Measurements from ENCODE around the gene WDR59.
"Not testable (repeated sequence)": the region's sequence is repeated elsewhere in the genome, so short reads cannot be mapped to it uniquely, and the experiment has no call there.

Gene WDR59

GRCh38 chr16:74984529-74985296, at the start of gene WDR59:
WDR59 (minus strand) TSS chr16:74985123; CDS start chr16:74985017, 106 bp downstream.
- DNase-seq, result peak; percentile 91

- no peak for DNase-seq
Observed at GRCh38 chr16:75032655-75033054, 47.7 kb upstream of the WDR59 start.

- no peak for DNase-seq
Observed at GRCh38 chr16:75029854-75030253, 44.9 kb upstream of the WDR59 start.

GRCh38 chr16:75028544-75029135, 43.7 kb upstream of the WDR59 start:
- DNase-seq, result no peak

GRCh38 chr16:75027520-75028300, 42.8 kb upstream of the WDR59 start:
- DNase-seq, result no peak

- DNase-seq, result no peak
Observed at GRCh38 chr16:75026892-75027391, 42.0 kb upstream of the WDR59 start.

- DNase-seq, result not testable (repeated sequence)
Observed at GRCh38 chr16:75026239-75026891, 41.4 kb upstream of the WDR59 start.

- DNase-seq, result no peak
Observed at GRCh38 chr16:75025761-75026160, 40.8 kb upstream of the WDR59 start.

- DNase-seq, result no peak
Observed at GRCh38 chr16:75024594-75024993, 39.7 kb upstream of the WDR59 start.

- no peak for DNase-seq
Observed at GRCh38 chr16:75024182-75024581, 39.3 kb upstream of the WDR59 start.

- DNase-seq, result no peak
Observed at GRCh38 chr16:75023009-75023408, 38.1 kb upstream of the WDR59 start.

- no peak for DNase-seq
Observed at GRCh38 chr16:75022567-75022966, 37.6 kb upstream of the WDR59 start.

- no peak for DNase-seq
Observed at GRCh38 chr16:75021410-75021809, 36.5 kb upstream of the WDR59 start.

GRCh38 chr16:75019586-75019985, 34.7 kb upstream of the WDR59 start:
- no peak for DNase-seq

- DNase-seq, result no peak
Observed at GRCh38 chr16:75019007-75019406, 34.1 kb upstream of the WDR59 start.

GRCh38 chr16:75017670-75018525, 33.0 kb upstream of the WDR59 start:
- DNase-seq, result no peak

- not testable (repeated sequence) for DNase-seq
Observed at GRCh38 chr16:75016451-75017081, 31.6 kb upstream of the WDR59 start.

GRCh38 chr16:75014318-75014717, 29.4 kb upstream of the WDR59 start:
- no peak for DNase-seq

- DNase-seq, result not testable (repeated sequence)
Observed at GRCh38 chr16:75013123-75013522, 28.2 kb upstream of the WDR59 start.

- no peak for DNase-seq
Observed at GRCh38 chr16:75012380-75013081, 27.6 kb upstream of the WDR59 start.

Data from NCI-H187 treated with DMSO at 0.1 percent for 48 hours (cell line).